Transverse colon (tissue), 4 donors: ENCODE results near the gene NDST3.

ENCODE experiments used
- EP300 ChIP-seq: sonication (generic); formaldehyde crosslinking; IDR thresholded peaks from one replicate; pipeline ENCODE4 v1.6.1; 2017; ENCODE audit warnings: antibody characterized with exemption, low read depth
- POLR2A ChIP-seq: fragments of 450-650 bp; IDR thresholded peaks from one replicate; pipeline ENCODE4 v1.6.1; 2016; ENCODE audit warnings: antibody characterized with exemption, mild to moderate bottlenecking, moderate library complexity
- POLR2AphosphoS5 ChIP-seq, 3 donors: sonication (generic); formaldehyde crosslinking; IDR thresholded peaks; one replicate each; pipeline ENCODE4 v1.6.1; 2016; ENCODE audit warnings: antibody characterized with exemption in 3 of 3
- TF ChIP-seq, protein P1 (sequence below), 5 experiments: fragments of 200-600 bp in 3 of 5; fragments of 450-650 bp in 2 of 5; sonication (generic) in 3 of 5; IDR thresholded peaks; 1 replicate in 2 of 5; 2 replicates in 3 of 5; pipeline ENCODE4 v1.5.1; 2016 to 2017; ENCODE audit warnings: antibody characterized with exemption in 5 of 5, inconsistent platforms in 3 of 5, mild to moderate bottlenecking in 2 of 5, moderate library complexity in 1 of 5

GRCh38 chr4:118177126-118177525 lies 142.8 kb downstream of the NDST3 start:
- TF ChIP-seq, protein P1, sequence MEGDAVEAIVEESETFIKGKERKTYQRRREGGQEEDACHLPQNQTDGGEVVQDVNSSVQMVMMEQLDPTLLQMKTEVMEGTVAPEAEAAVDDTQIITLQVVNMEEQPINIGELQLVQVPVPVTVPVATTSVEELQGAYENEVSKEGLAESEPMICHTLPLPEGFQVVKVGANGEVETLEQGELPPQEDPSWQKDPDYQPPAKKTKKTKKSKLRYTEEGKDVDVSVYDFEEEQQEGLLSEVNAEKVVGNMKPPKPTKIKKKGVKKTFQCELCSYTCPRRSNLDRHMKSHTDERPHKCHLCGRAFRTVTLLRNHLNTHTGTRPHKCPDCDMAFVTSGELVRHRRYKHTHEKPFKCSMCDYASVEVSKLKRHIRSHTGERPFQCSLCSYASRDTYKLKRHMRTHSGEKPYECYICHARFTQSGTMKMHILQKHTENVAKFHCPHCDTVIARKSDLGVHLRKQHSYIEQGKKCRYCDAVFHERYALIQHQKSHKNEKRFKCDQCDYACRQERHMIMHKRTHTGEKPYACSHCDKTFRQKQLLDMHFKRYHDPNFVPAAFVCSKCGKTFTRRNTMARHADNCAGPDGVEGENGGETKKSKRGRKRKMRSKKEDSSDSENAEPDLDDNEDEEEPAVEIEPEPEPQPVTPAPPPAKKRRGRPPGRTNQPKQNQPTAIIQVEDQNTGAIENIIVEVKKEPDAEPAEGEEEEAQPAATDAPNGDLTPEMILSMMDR (IDR thresholded peaks at IDR 0.05): no peak
- TF ChIP-seq POLR2A (no peak), POLR2AphosphoS5 (IDR thresholded peaks at IDR 0.05) (no peak), EP300 (no peak)
